H1 (cell line): ENCODE measurements around the gene NTN1. TPM values are rescaled to one million over a fixed set of nuclear protein-coding genes. Genes with fewer than 3 reads are reported as not detected.

Source experiments
- CTCF ChIA-PET: fragments of 300-600 bp; sonication (Branson Sonifier 250); formaldehyde crosslinking; loops from one replicate; lab custom pipeline; 2021; ENCODE audit not compliant: partially characterized antibody; lab: Charles Lee
- POLR2A ChIA-PET: fragments of 300-600 bp; sonication (Branson Sonifier 250); formaldehyde crosslinking; loops from one replicate; lab custom pipeline; 2021; ENCODE audit warnings: inconsistent platforms; ENCODE audit not compliant: partially characterized antibody; lab: Charles Lee
- DNase-seq, 2 experiments: peaks; one replicate each; pipeline versions ENCODE4 v3.0.0 to v3.0.0-alpha.2; 2010 to 2022; ENCODE audit warnings: low spot score in 2 of 2, low read depth in 1 of 2, mixed read lengths in 1 of 2
- FAIRE-seq: peaks from 2 replicates; lab custom pipeline; 2011; peaks lifted over from hg19 to GRCh38; lab: Jason Lieb, UNC
- H2AFZ ChIP-seq: 2 replicates; pipeline ENCODE4 v1.8.1; 2012; ENCODE audit warnings: low read length, inconsistent platforms
- H2AK5ac ChIP-seq: 2 replicates; pipeline ENCODE4 v1.6.1; 2013; ENCODE audit warnings: low read depth, low read length
- H2BK120ac ChIP-seq: replicated peaks from 2 replicates; pipeline ENCODE3; 2013; ENCODE audit warnings: low read depth, low read length, inconsistent platforms
- H2BK12ac ChIP-seq: 2 replicates; pipeline ENCODE4 v1.6.1; 2013; ENCODE audit warnings: low read depth, low read length
- H2BK15ac ChIP-seq: 2 replicates; pipeline ENCODE4 v1.6.1; 2013; ENCODE audit warnings: low read length
- H2BK20ac ChIP-seq: 2 replicates; pipeline ENCODE4 v1.6.1; 2013; ENCODE audit warnings: low read length
- H2BK5ac ChIP-seq: 2 replicates; pipeline ENCODE4 v1.6.1; 2013; ENCODE audit warnings: low read depth, low read length
- H3K14ac ChIP-seq: 2 replicates; pipeline ENCODE4 v1.6.1; 2013; ENCODE audit warnings: inconsistent platforms; ENCODE audit not compliant: insufficient read length
- H3K18ac ChIP-seq: 2 replicates; pipeline ENCODE4 v1.6.1; 2013; ENCODE audit warnings: low read length; ENCODE audit errors: extremely low read depth
- H3K23ac ChIP-seq: 2 replicates; pipeline ENCODE4 v1.6.1; 2013; ENCODE audit warnings: inconsistent platforms; ENCODE audit not compliant: insufficient read length
- H3K23me2 ChIP-seq: 2 replicates; pipeline ENCODE4 v1.6.1; 2013; ENCODE audit warnings: low read depth, low read length
- H3K27ac ChIP-seq: 2 replicates; pipeline ENCODE4 v1.6.1; 2011; ENCODE audit warnings: low read depth, low read length, inconsistent platforms
- H3K27me3 ChIP-seq, 4 experiments: replicated peaks in 1 of 4; 1 replicate in 1 of 4; 2 replicates in 3 of 4; pipeline versions ENCODE4 v1.6.1 to v1.8.1; 2011 to 2013; ENCODE audit warnings: low read length in 3 of 4, mild to moderate bottlenecking in 3 of 4, inconsistent platforms in 2 of 4, mixed read lengths in 2 of 4, moderate library complexity in 1 of 4; ENCODE audit not compliant: control insufficient read depth in 3 of 4, insufficient read depth in 3 of 4; ENCODE audit errors: extremely low read depth in 1 of 4
- H3K36me3 ChIP-seq, 4 experiments: 2 replicates each; pipeline versions ENCODE4 v1.6.1 to v1.8.1; 2011 to 2013; ENCODE audit warnings: mild to moderate bottlenecking in 4 of 4, low read length in 3 of 4, moderate library complexity in 2 of 4, control low read depth in 1 of 4, inconsistent platforms in 1 of 4; ENCODE audit not compliant: insufficient read depth in 4 of 4, control insufficient read depth in 2 of 4
- H3K4ac ChIP-seq: replicated peaks from 2 replicates; pipeline ENCODE3; 2013; ENCODE audit warnings: low read length, low read depth, mixed read lengths, inconsistent platforms; ENCODE audit not compliant: insufficient read length
- H3K4me1 ChIP-seq, 4 experiments: replicated peaks in 1 of 4; 1 replicate in 1 of 4; 2 replicates in 3 of 4; pipeline versions ENCODE4 v1.6.1 to v1.8.1; 2011 to 2013; ENCODE audit warnings: low read length in 3 of 4, inconsistent platforms in 2 of 4, mixed read lengths in 1 of 4; ENCODE audit not compliant: insufficient read depth in 4 of 4, control insufficient read depth in 3 of 4
- H3K4me2 ChIP-seq, 2 experiments: 2 replicates each; pipeline versions ENCODE4 v1.6.1 to v1.8.1; 2011 to 2013; ENCODE audit warnings: low read depth in 2 of 2, low read length in 2 of 2, control low read depth in 1 of 2, inconsistent platforms in 1 of 2, mild to moderate bottlenecking in 1 of 2; ENCODE audit not compliant: insufficient read depth in 1 of 2
- H3K4me3 ChIP-seq, 4 experiments: fragments of 200-600, 300-600 bp in 1 of 4; sonication (generic), shearing (Covaris generic), sonication (Bioruptor Twin) in 1 of 4; 2 replicates each; pipeline versions ENCODE4 v1.5.1 to v1.8.1; 2011 to 2016; ENCODE audit warnings: low read length in 4 of 4, low read depth in 3 of 4, control low read depth in 2 of 4, inconsistent platforms in 2 of 4, mild to moderate bottlenecking in 2 of 4, mixed read lengths in 1 of 4, moderate library complexity in 1 of 4; ENCODE audit not compliant: insufficient read depth in 2 of 4; ENCODE audit errors: extremely low read depth in 1 of 4
- H3K56ac ChIP-seq: replicated peaks from 2 replicates; pipeline ENCODE3; 2013; ENCODE audit warnings: low read depth, mild to moderate bottlenecking, mixed read lengths, low read length, inconsistent platforms; ENCODE audit not compliant: insufficient read length
- H3K79me1 ChIP-seq: 2 replicates; pipeline ENCODE4 v1.6.1; 2013; ENCODE audit warnings: low read depth, low read length, control low read depth
- H3K79me2 ChIP-seq, 2 experiments: 2 replicates each; pipeline versions ENCODE4 v1.6.1 to v1.8.1; 2012 to 2013; ENCODE audit warnings: low read length in 2 of 2, mild to moderate bottlenecking in 2 of 2, inconsistent platforms in 1 of 2; ENCODE audit not compliant: insufficient read depth in 2 of 2, control insufficient read depth in 1 of 2
- H3K9ac ChIP-seq, 4 experiments: replicated peaks in 1 of 4; 1 replicate in 1 of 4; 2 replicates in 3 of 4; pipeline versions ENCODE4 v1.6.1 to v1.8.1; 2011 to 2013; ENCODE audit warnings: low read depth in 3 of 4, low read length in 3 of 4, control low read depth in 2 of 4, mild to moderate bottlenecking in 2 of 4, moderate library complexity in 2 of 4, inconsistent platforms in 1 of 4; ENCODE audit errors: extremely low read depth in 1 of 4
- H3K9me3 ChIP-seq, 2 experiments: 2 replicates each; pipeline versions ENCODE4 v1.6.1 to v1.8.1; 2012 to 2013; ENCODE audit warnings: mild to moderate bottlenecking in 2 of 2, moderate library complexity in 2 of 2, control low read depth in 1 of 2, inconsistent platforms in 1 of 2, low read depth in 1 of 2, low read length in 1 of 2, mixed read lengths in 1 of 2; ENCODE audit not compliant: insufficient read depth in 2 of 2
- H4K20me1 ChIP-seq, 2 experiments: replicated peaks in 1 of 2; 2 replicates each; pipeline versions ENCODE3 to v1.8.1; 2011 to 2013; ENCODE audit warnings: inconsistent platforms in 2 of 2, low read length in 2 of 2, mild to moderate bottlenecking in 1 of 2; ENCODE audit not compliant: insufficient read depth in 2 of 2, control insufficient read depth in 1 of 2
- H4K5ac ChIP-seq: 2 replicates; pipeline ENCODE4 v1.6.1; 2013; ENCODE audit warnings: low read length, low read depth, mixed read lengths, inconsistent platforms; ENCODE audit not compliant: insufficient read length
- H4K8ac ChIP-seq: 2 replicates; pipeline ENCODE4 v1.8.0; 2013; ENCODE audit warnings: mild to moderate bottlenecking, moderate library complexity, low read length, inconsistent platforms; ENCODE audit not compliant: insufficient read depth; ENCODE audit errors: extremely low read depth
- H4K91ac ChIP-seq: replicated peaks from 2 replicates; pipeline ENCODE3; 2013; ENCODE audit warnings: low read length, mixed read lengths, inconsistent platforms; ENCODE audit not compliant: insufficient read length
- CBX5 ChIP-seq: fragments of 300-800, 300-1000 bp; sonication (generic); IDR thresholded peaks from 2 replicates; pipeline ENCODE4 v1.7.1; 2016; ENCODE audit warnings: antibody characterized with exemption, low read length, low read depth
- CREB1 ChIP-seq: IDR thresholded peaks from 2 replicates; pipeline ENCODE4 v1.6.1; 2012; ENCODE audit warnings: inconsistent platforms
- EGR1 ChIP-seq: IDR thresholded peaks from 2 replicates; pipeline ENCODE4 v1.6.1; 2011; ENCODE audit warnings: low read depth, low read length, borderline replicate concordance
- PHF8 ChIP-seq: fragments of 200-600 bp; sonication (generic); conservative IDR thresholded peaks from 2 replicates; pipeline ENCODE4 v1.7.1; 2012; ENCODE audit warnings: low read depth, mild to moderate bottlenecking, inconsistent platforms, low read length, moderate library complexity
- POLR2A ChIP-seq, 2 experiments: IDR thresholded peaks; 1 replicate in 1 of 2; 2 replicates in 1 of 2; pipeline ENCODE4 v1.6.1; 2011; ENCODE audit warnings: low read depth in 2 of 2, low read length in 2 of 2, mild to moderate bottlenecking in 2 of 2; ENCODE audit errors: control extremely low read depth in 1 of 2
- POU5F1 ChIP-seq: IDR thresholded peaks from 2 replicates; pipeline ENCODE4 v1.6.1; 2011; ENCODE audit warnings: low read depth, mild to moderate bottlenecking, low read length, moderate library complexity
- SAP30 ChIP-seq: fragments of 300-600 bp; sonication (generic); IDR thresholded peaks from 2 replicates; pipeline ENCODE4 v1.7.1; 2012; ENCODE audit warnings: low read length, moderate library complexity, mild to moderate bottlenecking, inconsistent platforms; ENCODE audit not compliant: insufficient read depth, insufficient replicate concordance
- SIX5 ChIP-seq: IDR thresholded peaks from 2 replicates; pipeline ENCODE4 v1.6.1; 2011; ENCODE audit warnings: mild to moderate bottlenecking, low read depth, low read length
- SP1 ChIP-seq: IDR thresholded peaks from 2 replicates; pipeline ENCODE4 v1.6.1; 2011; ENCODE audit warnings: low read depth, low read length
- TBP ChIP-seq: IDR thresholded peaks from 2 replicates; pipeline ENCODE4 v1.6.1; 2011; ENCODE audit warnings: low read depth, low read length, improper control_type of control experiment
- WGBS, 2 experiments: shearing (Covaris generic) in 1 of 2; methylation state at CpG; one replicate each; pipeline versions ENCODE4 v1.1.6 to v1.1.7; 2013 to 2015; ENCODE audit warnings: low lambda C conversion rate in 2 of 2, mixed read lengths in 2 of 2, inconsistent platforms in 1 of 2, low coverage in 1 of 2, missing lambda C conversion rate in 1 of 2; ENCODE audit not compliant: insufficient replicate concordance in 2 of 2, insufficient coverage in 1 of 2, insufficient read length in 1 of 2; ENCODE audit errors: extremely low coverage in 1 of 2, missing lambda C conversion rate in 1 of 2; 5-methylcytosine and 5-hydroxymethylcytosine counted together
- polyA plus RNA-seq, 7 experiments: library from polyadenylated mRNA; depleted of rRNA in 3 of 7; stranded (reverse) in 5 of 7; unstranded in 2 of 7; fragments of >200 nt in 5 of 7; fragments of 200-250 nt in 2 of 7; gene quantifications; 1 replicate in 5 of 7; 2 replicates in 1 of 7; 4 replicates in 1 of 7; pipeline versions ENCODE4 v1.2.1 to v1.2.3, GENCODE V29; 2011 to 2013; ENCODE audit warnings: missing spikeins in 2 of 7, mixed read lengths in 2 of 7
- total RNA-seq: library from RNA; stranded (reverse); fragmentation: NEBNext Ultra II Directional; extraction: Animal tissue kit (Norgen Biotek cat#: 25700); gene quantifications from 2 replicates; pipeline ENCODE4 v1.2.1, GENCODE V29; 2021
- TF ChIP-seq, protein P1 (sequence below): IDR thresholded peaks from 2 replicates; pipeline ENCODE4 v1.6.1; 2012; ENCODE audit warnings: inconsistent platforms
- TF ChIP-seq, protein P2 (sequence below): IDR thresholded peaks from 2 replicates; pipeline ENCODE4 v1.6.1; 2011; ENCODE audit warnings: low read length, improper control_type of control experiment

The NTN1 gene
- total and polyA plus RNA-seq, 2 of the 8 experiments (the other 6 are each of a cell fraction or from before 2014, with no cell fraction given), result 2.0 to 2.3 TPM

DNA sequence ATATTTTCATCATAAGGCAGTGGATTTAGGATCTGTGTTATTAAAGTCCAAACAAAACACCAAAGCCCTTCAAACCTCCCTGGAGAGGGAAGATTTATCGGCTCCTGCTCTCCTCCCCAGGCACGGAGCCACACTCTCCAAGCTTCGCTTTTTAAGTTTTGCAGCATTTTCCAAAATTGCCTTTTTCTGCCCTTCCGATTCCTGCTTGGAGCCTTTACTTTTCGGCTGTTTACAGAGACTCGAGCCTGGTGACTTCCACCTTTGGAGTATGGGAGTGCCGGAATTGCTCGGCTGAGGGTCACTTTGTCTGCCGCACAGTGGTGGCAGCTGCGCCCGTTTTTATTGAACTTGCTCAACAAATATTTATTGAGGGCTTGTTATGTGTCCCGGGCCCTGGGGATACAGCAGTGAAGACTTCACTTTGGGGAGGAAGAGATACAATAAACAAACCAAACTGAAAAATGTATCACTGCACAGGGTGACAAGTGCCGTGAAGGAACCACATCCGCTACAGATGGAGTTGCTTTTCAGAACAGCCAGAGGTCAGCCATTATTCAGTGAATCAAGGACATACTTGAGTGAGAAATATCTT, 185.5 kb downstream of the NTN1 start:
- H3K79me2 ChIP-seq, result no peaks in the 10 kb centered on the region
- H4K91ac ChIP-seq, result no peak overlapping the region
- H3K23me2 ChIP-seq, result peaks cover 3% of the 10 kb centered on the region; the same call in 1 of the 2 replicates
- no peaks in the 10 kb centered on the region for H3K9me3 ChIP-seq
- no peak overlapping the region for H3K9ac ChIP-seq
- H3K14ac ChIP-seq, result no peak overlapping the region
- ChIA-PET CTCF (interaction anchor here (1.1 to 2.1 kb wide), 5 partner anchors 11 to 204 kb away, joined by 3 to 8 read pairs (median 3); no protein-coding TSS in a partner anchor), POLR2A (interaction anchor here (1.7 kb wide), 1 partner anchor 18 kb away, joined by 4 read pairs; no protein-coding TSS in a partner anchor)
- H2BK20ac ChIP-seq, result no peak overlapping the region
- H3K27ac ChIP-seq, result no peak overlapping the region
- H3K23ac ChIP-seq, result no peak overlapping the region
- no peaks in the 10 kb centered on the region for H3K79me1 ChIP-seq
- H2BK5ac ChIP-seq, result no peak overlapping the region
- H3K4me2 ChIP-seq, result no peak overlapping the region
- no peak overlapping the region for H2AFZ ChIP-seq
- FAIRE-seq (no peak), DNase-seq (no peak)
- no peak overlapping the region for H3K4ac ChIP-seq
- peaks cover 0 to 3% of the 10 kb centered on the region in 2 experiments for H4K20me1 ChIP-seq
- no peak overlapping the region for H2BK120ac ChIP-seq
- no peak overlapping the region for H3K18ac ChIP-seq
- 89% methylated on average over 14 of the region's 14 CpGs; no CpG with 5 or more reads in 1 of the 2 experiments for WGBS, 2 experiments
- no peak overlapping the region for H4K5ac ChIP-seq
- no peaks in the 10 kb centered on the region for H3K36me3 ChIP-seq
- no peaks in the 10 kb centered on the region; a peak in 1 of 7 replicates for H3K27me3 ChIP-seq
- H3K4me1 ChIP-seq, result peaks cover 0 to 2% (median 0%) of the 10 kb centered on the region in 4 experiments; a peak in 1 of 7 replicates
- no peak overlapping the region; the same call in 1 of the 2 replicates for H4K8ac ChIP-seq
- H3K56ac ChIP-seq, result no peak overlapping the region
- H2BK12ac ChIP-seq, result no peak overlapping the region
- H2BK15ac ChIP-seq, result no peak overlapping the region
- no peak overlapping the region for H2AK5ac ChIP-seq
- no peak overlapping the region for H3K4me3 ChIP-seq
- no peak for TF ChIP-seq PHF8
- no peak for TF ChIP-seq EGR1
- no peak for TF ChIP-seq CREB1
- TF ChIP-seq SP1, result no peak
- TF ChIP-seq, protein P1, sequence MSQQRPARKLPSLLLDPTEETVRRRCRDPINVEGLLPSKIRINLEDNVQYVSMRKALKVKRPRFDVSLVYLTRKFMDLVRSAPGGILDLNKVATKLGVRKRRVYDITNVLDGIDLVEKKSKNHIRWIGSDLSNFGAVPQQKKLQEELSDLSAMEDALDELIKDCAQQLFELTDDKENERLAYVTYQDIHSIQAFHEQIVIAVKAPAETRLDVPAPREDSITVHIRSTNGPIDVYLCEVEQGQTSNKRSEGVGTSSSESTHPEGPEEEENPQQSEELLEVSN, result no peak
- TF ChIP-seq POLR2A (IDR thresholded peaks at IDR 0.05; ENCODE audit: control extremely low read depth in 1 of 2, low read depth in 2 of 2, low read length in 2 of 2), result no peak
- TF ChIP-seq, protein P2, sequence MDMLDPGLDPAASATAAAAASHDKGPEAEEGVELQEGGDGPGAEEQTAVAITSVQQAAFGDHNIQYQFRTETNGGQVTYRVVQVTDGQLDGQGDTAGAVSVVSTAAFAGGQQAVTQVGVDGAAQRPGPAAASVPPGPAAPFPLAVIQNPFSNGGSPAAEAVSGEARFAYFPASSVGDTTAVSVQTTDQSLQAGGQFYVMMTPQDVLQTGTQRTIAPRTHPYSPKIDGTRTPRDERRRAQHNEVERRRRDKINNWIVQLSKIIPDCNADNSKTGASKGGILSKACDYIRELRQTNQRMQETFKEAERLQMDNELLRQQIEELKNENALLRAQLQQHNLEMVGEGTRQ, result no peak
- TF ChIP-seq POU5F1, result no peak
- TF ChIP-seq CBX5, result no peak
- no peak for TF ChIP-seq SIX5
- TF ChIP-seq SAP30, result no peak
- no peak for TF ChIP-seq TBP
